WTC11 (cell line): ENCODE data around the gene CLCA2. TPM values are rescaled to one million over a fixed set of nuclear protein-coding genes. Genes with fewer than 3 reads are reported as not detected.

ENCODE experiments used
- ATAC-seq: fragments of 200-7000 bp; cut with Tn5 transposase; 2 replicates; pipeline ENCODE4 v1.10.0; 2021; ENCODE audit warnings: mild to moderate bottlenecking, moderate library complexity
- CTCF ChIA-PET: fragments of 300-600 bp; sonication (Branson Sonifier 250); formaldehyde crosslinking; loops from one replicate; lab custom pipeline; 2021; ENCODE audit warnings: antibody characterized with exemption; lab: Charles Lee
- POLR2A ChIA-PET: fragments of 350-600 bp; sonication (Branson Sonifier 250); formaldehyde crosslinking; loops from one replicate; lab custom pipeline; 2021; ENCODE audit warnings: antibody characterized with exemption; lab: Charles Lee
- DNase-seq: peaks from one replicate; pipeline ENCODE4 v3.0.0; 2021; ENCODE audit warnings: low spot score
- H3K27ac Mint-ChIP-seq: 2 replicates; pipeline ENCODE4 v1.8.0; 2021; ENCODE audit warnings: mixed read lengths
- H3K27me3 Mint-ChIP-seq: 2 replicates; pipeline ENCODE4 v1.8.0; 2021; ENCODE audit warnings: low read depth, mild to moderate bottlenecking, moderate library complexity, mixed read lengths
- H3K36me3 Mint-ChIP-seq: 2 replicates; pipeline ENCODE4 v1.8.0; 2021; ENCODE audit warnings: mixed read lengths
- H3K4me1 Mint-ChIP-seq: 2 replicates; pipeline ENCODE4 v1.8.0; 2022; ENCODE audit warnings: mixed read lengths
- H3K4me3 Mint-ChIP-seq: 2 replicates; pipeline ENCODE4 v1.8.0; 2021; ENCODE audit warnings: mild to moderate bottlenecking, moderate library complexity, mixed read lengths
- H3K9me3 Mint-ChIP-seq: 2 replicates; pipeline ENCODE4 v1.8.0; 2021; ENCODE audit warnings: mixed read lengths
- CREB1 ChIP-seq: sonication (generic); formaldehyde crosslinking; IDR thresholded peaks from 2 replicates; pipeline ENCODE4 v1.8.0; 2023; ENCODE audit warnings: mild to moderate bottlenecking, missing genetic modification reagents
- ELF4 ChIP-seq: sonication (generic); formaldehyde crosslinking; IDR thresholded peaks from 2 replicates; pipeline ENCODE4 v1.8.1; 2022; ENCODE audit warnings: low read depth, mild to moderate bottlenecking, moderate library complexity, missing genetic modification reagents
- FOXK1 ChIP-seq: sonication (generic); formaldehyde crosslinking; IDR thresholded peaks from 2 replicates; pipeline ENCODE4 v1.8.0; 2022; ENCODE audit warnings: mild to moderate bottlenecking, moderate library complexity, missing genetic modification reagents
- GRHL2 ChIP-seq: fragments of 250-450 bp; sonication (Bioruptor Pico); IDR thresholded peaks from 2 replicates; pipeline ENCODE4 v1.8.0; 2022; ENCODE audit warnings: mild to moderate bottlenecking, moderate library complexity; ENCODE audit not compliant: insufficient replicate concordance, severe bottlenecking
- JUN ChIP-seq: sonication (generic); formaldehyde crosslinking; IDR thresholded peaks from 2 replicates; pipeline ENCODE4 v1.8.0; 2023; ENCODE audit warnings: mild to moderate bottlenecking, missing genetic modification reagents
- NFE2L1 ChIP-seq: sonication (generic); formaldehyde crosslinking; IDR thresholded peaks from 2 replicates; pipeline ENCODE4 v1.8.1; 2023; ENCODE audit warnings: missing genetic modification reagents
- NFYB ChIP-seq: sonication (generic); formaldehyde crosslinking; conservative IDR thresholded peaks from 2 replicates; pipeline ENCODE4 v1.8.0; 2022; ENCODE audit warnings: low read depth, missing genetic modification reagents
- RELA ChIP-seq: sonication (generic); formaldehyde crosslinking; IDR thresholded peaks from 2 replicates; pipeline ENCODE4 v1.8.1; 2022; ENCODE audit warnings: missing genetic modification reagents, mild to moderate bottlenecking, borderline replicate concordance
- ZNF396 ChIP-seq: fragments of 250-450 bp; sonication (Bioruptor Pico); IDR thresholded peaks from 2 replicates; pipeline ENCODE4 v1.8.0; 2021; ENCODE audit warnings: mild to moderate bottlenecking, moderate library complexity, borderline replicate concordance
- total RNA-seq: library from RNA; stranded (reverse); gene quantifications from 3 replicates; pipeline ENCODE4 v1.2.3, GENCODE V29; 2021
- TF ChIP-seq, protein P1 (sequence below): sonication (generic); formaldehyde crosslinking; IDR thresholded peaks from 2 replicates; pipeline ENCODE4 v1.8.1; 2022; ENCODE audit warnings: mild to moderate bottlenecking, missing genetic modification reagents, moderate library complexity, borderline replicate concordance
- TF ChIP-seq, protein P2 (sequence below): sonication (generic); formaldehyde crosslinking; conservative IDR thresholded peaks from 2 replicates; pipeline ENCODE4 v1.8.1; 2022; ENCODE audit warnings: mild to moderate bottlenecking, missing genetic modification reagents
- TF ChIP-seq, protein P3 (sequence below): fragments of 250-450 bp; sonication (Bioruptor Pico); IDR thresholded peaks from 2 replicates; pipeline ENCODE4 v1.8.0; 2021; ENCODE audit warnings: mild to moderate bottlenecking
- TF ChIP-seq, protein P4 (sequence below): fragments of 250-450 bp; sonication (Bioruptor Pico); IDR thresholded peaks from 2 replicates; pipeline ENCODE4 v1.9.0; 2021; ENCODE audit warnings: mild to moderate bottlenecking
- TF ChIP-seq, protein P5 (sequence below): sonication (generic); formaldehyde crosslinking; IDR thresholded peaks from 2 replicates; pipeline ENCODE4 v1.8.1; 2022; ENCODE audit warnings: low read depth, mild to moderate bottlenecking, moderate library complexity, missing genetic modification reagents, borderline replicate concordance
- TF ChIP-seq, protein P6 (sequence below): sonication (generic); formaldehyde crosslinking; IDR thresholded peaks from 2 replicates; pipeline ENCODE4 v1.8.1; 2023; ENCODE audit warnings: mild to moderate bottlenecking, missing genetic modification reagents, moderate library complexity
- TF ChIP-seq, protein P7 (sequence below): sonication (generic); formaldehyde crosslinking; conservative IDR thresholded peaks from 2 replicates; pipeline ENCODE4 v1.8.1; 2023; ENCODE audit warnings: mild to moderate bottlenecking, low read depth, missing genetic modification reagents, moderate library complexity
- TF ChIP-seq, protein P8 (sequence below): fragments of 250-450 bp; sonication (Bioruptor Pico); IDR thresholded peaks from 2 replicates; pipeline ENCODE4 v1.9.0; 2021; ENCODE audit warnings: moderate library complexity, mild to moderate bottlenecking, inconsistent platforms, borderline replicate concordance
- TF ChIP-seq, protein P9 (sequence below): sonication (generic); formaldehyde crosslinking; IDR thresholded peaks from 2 replicates; pipeline ENCODE4 v1.8.0; 2022; ENCODE audit warnings: mild to moderate bottlenecking, missing genetic modification reagents
- TF ChIP-seq, protein P10 (sequence below): sonication (generic); formaldehyde crosslinking; IDR thresholded peaks from 2 replicates; pipeline ENCODE4 v1.8.0; 2023; ENCODE audit warnings: missing genetic modification reagents

Gene CLCA2
- total RNA-seq, 1 experiment from 2014 or later: 0.07 TPM

DNA sequence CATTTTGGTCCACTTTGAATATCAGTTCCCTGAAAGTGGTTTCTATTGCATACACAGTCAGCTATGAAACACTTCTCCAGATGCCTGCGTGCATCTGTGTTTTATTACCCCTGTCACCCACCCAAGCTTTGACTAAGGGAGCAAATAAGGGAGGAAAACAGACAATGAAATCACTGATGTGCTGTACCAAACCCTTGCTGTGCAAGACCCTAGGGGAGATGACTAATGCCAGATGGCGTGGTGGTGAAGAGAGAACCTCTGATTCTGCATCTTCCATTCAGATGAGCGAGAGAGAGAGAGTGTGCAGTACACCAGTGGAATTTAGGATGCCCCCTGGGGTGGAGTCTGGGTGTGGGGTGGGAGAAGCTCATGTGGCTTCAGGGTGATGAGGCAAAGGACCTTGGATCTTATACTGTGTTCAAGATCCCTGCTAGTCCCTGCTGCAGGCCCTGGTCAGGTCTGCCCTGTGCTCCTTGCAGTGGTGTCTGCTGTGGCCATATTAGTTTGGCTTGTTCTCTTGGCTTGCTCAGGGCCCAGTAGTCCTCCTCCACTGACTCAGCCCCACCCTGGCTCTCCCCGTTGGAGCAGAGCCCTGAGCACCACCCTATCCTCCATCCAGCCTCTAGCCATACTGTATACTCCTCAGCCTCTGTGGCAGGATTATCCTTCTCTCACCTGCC, 63.3 kb downstream of the CLCA2 start (continued):
- TF ChIP-seq, protein P1, sequence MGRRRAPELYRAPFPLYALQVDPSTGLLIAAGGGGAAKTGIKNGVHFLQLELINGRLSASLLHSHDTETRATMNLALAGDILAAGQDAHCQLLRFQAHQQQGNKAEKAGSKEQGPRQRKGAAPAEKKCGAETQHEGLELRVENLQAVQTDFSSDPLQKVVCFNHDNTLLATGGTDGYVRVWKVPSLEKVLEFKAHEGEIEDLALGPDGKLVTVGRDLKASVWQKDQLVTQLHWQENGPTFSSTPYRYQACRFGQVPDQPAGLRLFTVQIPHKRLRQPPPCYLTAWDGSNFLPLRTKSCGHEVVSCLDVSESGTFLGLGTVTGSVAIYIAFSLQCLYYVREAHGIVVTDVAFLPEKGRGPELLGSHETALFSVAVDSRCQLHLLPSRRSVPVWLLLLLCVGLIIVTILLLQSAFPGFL (CRISPR knock-in tag): no peak
- TF ChIP-seq, all 79 proteins: peak for 0

DNA sequence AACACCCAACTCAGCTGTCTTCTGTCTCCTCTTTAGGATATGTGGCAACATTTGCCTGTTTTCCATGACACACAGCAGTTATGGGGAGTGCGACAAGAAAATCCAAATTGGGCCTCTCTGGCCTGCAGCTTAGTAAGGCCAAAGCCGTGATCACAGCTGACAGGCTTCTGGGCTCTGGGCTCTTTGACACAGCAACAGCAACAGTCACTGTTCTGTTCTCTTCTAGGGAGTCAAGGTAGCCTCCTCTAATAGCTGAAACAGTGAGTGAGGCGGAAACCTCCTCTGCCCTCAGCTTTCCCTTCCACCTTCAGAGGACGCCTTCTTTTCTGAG, 63.8 kb downstream of the CLCA2 start:
- ChIA-PET CTCF (no interaction called here), POLR2A (no interaction called here)
- Mint-ChIP-seq H3K4me1 (no peaks in the 10 kb centered on the region), H3K27ac (no peak overlapping the region), H3K36me3 (no peaks in the 10 kb centered on the region), H3K27me3 (no peaks in the 10 kb centered on the region), H3K4me3 (no peak overlapping the region), H3K9me3 (peaks cover 7% of the 10 kb centered on the region; the same call in 1 of the 2 replicates)
- no peak for ATAC-seq
- TF ChIP-seq, protein P2, sequence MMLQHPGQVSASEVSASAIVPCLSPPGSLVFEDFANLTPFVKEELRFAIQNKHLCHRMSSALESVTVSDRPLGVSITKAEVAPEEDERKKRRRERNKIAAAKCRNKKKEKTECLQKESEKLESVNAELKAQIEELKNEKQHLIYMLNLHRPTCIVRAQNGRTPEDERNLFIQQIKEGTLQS (CRISPR knock-in tag): no peak
- no peak for TF ChIP-seq FOXK1 (CRISPR knock-in tag)
- TF ChIP-seq, protein P3, sequence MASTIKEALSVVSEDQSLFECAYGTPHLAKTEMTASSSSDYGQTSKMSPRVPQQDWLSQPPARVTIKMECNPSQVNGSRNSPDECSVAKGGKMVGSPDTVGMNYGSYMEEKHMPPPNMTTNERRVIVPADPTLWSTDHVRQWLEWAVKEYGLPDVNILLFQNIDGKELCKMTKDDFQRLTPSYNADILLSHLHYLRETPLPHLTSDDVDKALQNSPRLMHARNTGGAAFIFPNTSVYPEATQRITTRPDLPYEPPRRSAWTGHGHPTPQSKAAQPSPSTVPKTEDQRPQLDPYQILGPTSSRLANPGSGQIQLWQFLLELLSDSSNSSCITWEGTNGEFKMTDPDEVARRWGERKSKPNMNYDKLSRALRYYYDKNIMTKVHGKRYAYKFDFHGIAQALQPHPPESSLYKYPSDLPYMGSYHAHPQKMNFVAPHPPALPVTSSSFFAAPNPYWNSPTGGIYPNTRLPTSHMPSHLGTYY: no peak
- TF ChIP-seq, protein P4, sequence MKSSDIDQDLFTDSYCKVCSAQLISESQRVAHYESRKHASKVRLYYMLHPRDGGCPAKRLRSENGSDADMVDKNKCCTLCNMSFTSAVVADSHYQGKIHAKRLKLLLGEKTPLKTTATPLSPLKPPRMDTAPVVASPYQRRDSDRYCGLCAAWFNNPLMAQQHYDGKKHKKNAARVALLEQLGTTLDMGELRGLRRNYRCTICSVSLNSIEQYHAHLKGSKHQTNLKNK (CRISPR knock-in tag): no peak
- TF ChIP-seq, all 79 proteins: peak for 0
- no peak for DNase-seq

DNA sequence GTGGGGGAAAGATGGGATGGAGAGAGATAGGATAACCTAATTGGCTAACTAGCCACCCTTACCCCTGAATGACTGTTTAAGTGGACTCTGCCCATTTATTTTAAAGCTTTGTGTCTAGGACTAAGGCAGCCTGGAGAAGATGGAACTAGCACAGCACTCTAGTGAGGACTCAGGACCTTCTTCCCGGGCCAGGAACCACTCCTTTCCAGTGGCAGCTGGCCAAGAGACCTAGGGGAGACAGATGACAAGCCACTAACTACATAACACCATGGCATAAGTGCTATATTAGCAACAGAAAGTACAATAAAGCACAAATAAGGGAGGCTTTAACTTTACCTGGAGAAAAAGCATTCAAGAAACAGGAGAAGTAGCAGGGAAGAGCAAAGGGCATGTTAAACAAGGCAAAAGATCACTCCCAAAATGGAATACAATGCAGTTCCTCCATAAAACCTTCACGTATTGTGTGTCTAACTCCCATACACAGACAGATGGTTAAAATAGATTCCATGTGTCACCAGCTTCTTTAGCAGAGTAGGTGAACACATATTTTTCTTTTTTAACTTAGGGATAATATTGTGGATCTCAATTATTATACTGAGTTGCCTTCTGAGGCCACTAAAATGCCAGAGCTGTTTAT, 65.4 kb downstream of the CLCA2 start:
- Mint-ChIP-seq H3K4me1 (peaks cover 6% of the 10 kb centered on the region), H3K9me3 (peaks cover 6% of the 10 kb centered on the region; the same call in 1 of the 2 replicates), H3K4me3 (no peak overlapping the region), H3K36me3 (no peaks in the 10 kb centered on the region), H3K27ac (no peak overlapping the region), H3K27me3 (no peaks in the 10 kb centered on the region)
- no peak for DNase-seq
- POLR2A ChIA-PET: no interaction called here
- CTCF ChIA-PET: interaction anchor here (0.8 to 1.8 kb wide), 3 partner anchors 9 to 15 kb away, joined by 3 to 7 read pairs (median 3); no protein-coding TSS in a partner anchor
- TF ChIP-seq, protein P5, sequence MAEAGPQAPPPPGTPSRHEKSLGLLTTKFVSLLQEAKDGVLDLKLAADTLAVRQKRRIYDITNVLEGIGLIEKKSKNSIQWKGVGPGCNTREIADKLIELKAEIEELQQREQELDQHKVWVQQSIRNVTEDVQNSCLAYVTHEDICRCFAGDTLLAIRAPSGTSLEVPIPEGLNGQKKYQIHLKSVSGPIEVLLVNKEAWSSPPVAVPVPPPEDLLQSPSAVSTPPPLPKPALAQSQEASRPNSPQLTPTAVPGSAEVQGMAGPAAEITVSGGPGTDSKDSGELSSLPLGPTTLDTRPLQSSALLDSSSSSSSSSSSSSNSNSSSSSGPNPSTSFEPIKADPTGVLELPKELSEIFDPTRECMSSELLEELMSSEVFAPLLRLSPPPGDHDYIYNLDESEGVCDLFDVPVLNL (CRISPR knock-in tag): no peak
- TF ChIP-seq, protein P6, sequence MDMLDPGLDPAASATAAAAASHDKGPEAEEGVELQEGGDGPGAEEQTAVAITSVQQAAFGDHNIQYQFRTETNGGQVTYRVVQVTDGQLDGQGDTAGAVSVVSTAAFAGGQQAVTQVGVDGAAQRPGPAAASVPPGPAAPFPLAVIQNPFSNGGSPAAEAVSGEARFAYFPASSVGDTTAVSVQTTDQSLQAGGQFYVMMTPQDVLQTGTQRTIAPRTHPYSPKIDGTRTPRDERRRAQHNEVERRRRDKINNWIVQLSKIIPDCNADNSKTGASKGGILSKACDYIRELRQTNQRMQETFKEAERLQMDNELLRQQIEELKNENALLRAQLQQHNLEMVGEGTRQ: no peak
- TF ChIP-seq ZNF396 (CRISPR knock-in tag) (no peak), NFE2L1 (CRISPR knock-in tag) (no peak), ELF4 (CRISPR knock-in tag) (no peak), CREB1 (CRISPR knock-in tag) (no peak), NFYB (CRISPR knock-in tag) (no peak), GRHL2 (CRISPR knock-in tag) (no peak), RELA (CRISPR knock-in tag) (no peak), JUN (CRISPR knock-in tag) (no peak)
- TF ChIP-seq, protein P7, sequence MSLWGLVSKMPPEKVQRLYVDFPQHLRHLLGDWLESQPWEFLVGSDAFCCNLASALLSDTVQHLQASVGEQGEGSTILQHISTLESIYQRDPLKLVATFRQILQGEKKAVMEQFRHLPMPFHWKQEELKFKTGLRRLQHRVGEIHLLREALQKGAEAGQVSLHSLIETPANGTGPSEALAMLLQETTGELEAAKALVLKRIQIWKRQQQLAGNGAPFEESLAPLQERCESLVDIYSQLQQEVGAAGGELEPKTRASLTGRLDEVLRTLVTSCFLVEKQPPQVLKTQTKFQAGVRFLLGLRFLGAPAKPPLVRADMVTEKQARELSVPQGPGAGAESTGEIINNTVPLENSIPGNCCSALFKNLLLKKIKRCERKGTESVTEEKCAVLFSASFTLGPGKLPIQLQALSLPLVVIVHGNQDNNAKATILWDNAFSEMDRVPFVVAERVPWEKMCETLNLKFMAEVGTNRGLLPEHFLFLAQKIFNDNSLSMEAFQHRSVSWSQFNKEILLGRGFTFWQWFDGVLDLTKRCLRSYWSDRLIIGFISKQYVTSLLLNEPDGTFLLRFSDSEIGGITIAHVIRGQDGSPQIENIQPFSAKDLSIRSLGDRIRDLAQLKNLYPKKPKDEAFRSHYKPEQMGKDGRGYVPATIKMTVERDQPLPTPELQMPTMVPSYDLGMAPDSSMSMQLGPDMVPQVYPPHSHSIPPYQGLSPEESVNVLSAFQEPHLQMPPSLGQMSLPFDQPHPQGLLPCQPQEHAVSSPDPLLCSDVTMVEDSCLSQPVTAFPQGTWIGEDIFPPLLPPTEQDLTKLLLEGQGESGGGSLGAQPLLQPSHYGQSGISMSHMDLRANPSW (CRISPR knock-in tag): no peak
- TF ChIP-seq, protein P8, sequence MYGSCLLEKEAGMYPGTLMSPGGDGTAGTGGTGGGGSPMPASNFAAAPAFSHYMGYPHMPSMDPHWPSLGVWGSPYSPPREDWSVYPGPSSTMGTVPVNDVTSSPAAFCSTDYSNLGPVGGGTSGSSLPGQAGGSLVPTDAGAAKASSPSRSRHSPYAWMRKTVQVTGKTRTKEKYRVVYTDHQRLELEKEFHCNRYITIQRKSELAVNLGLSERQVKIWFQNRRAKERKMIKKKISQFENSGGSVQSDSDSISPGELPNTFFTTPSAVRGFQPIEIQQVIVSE (CRISPR knock-in tag): no peak
- TF ChIP-seq, protein P9, sequence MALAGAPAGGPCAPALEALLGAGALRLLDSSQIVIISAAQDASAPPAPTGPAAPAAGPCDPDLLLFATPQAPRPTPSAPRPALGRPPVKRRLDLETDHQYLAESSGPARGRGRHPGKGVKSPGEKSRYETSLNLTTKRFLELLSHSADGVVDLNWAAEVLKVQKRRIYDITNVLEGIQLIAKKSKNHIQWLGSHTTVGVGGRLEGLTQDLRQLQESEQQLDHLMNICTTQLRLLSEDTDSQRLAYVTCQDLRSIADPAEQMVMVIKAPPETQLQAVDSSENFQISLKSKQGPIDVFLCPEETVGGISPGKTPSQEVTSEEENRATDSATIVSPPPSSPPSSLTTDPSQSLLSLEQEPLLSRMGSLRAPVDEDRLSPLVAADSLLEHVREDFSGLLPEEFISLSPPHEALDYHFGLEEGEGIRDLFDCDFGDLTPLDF (CRISPR knock-in tag): no peak
- TF ChIP-seq, protein P10, sequence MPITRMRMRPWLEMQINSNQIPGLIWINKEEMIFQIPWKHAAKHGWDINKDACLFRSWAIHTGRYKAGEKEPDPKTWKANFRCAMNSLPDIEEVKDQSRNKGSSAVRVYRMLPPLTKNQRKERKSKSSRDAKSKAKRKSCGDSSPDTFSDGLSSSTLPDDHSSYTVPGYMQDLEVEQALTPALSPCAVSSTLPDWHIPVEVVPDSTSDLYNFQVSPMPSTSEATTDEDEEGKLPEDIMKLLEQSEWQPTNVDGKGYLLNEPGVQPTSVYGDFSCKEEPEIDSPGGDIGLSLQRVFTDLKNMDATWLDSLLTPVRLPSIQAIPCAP (CRISPR knock-in tag): no peak
- ATAC-seq: no peak
